SKM-1 (cell line): ENCODE data around the gene CDC5L.

Source experiments
- DNase-seq: peaks from one replicate; lab custom pipeline; 2025; ENCODE audit not compliant: unreplicated experiment; lab: John Stamatoyannopoulos, UW

Gene CDC5L

GRCh38 chr6:44495036-44495901 is 107.8 kb downstream of the CDC5L start:
- DNase-seq: no peak

GRCh38 chr6:44496665-44497369 is 109.3 kb downstream of the CDC5L start:
- DNase-seq: no peak

- no peak for DNase-seq
Measured at GRCh38 chr6:44497807-44498206, 110.3 kb downstream of the CDC5L start.

- DNase-seq: no peak
Measured at GRCh38 chr6:44498436-44498835, 110.9 kb downstream of the CDC5L start.

- DNase-seq: no peak
Measured at GRCh38 chr6:44499609-44500008, 112.1 kb downstream of the CDC5L start.
